Esophagus mucosa (tissue), 1 donor: ENCODE measurements around the gene CMTM5. TPM values are rescaled to one million over a fixed set of nuclear protein-coding genes. Genes with fewer than 3 reads are reported as not detected.
A peak's percentile ranks its signal among the peaks of the same experiment; 100 is the strongest.
"Not testable (repeated sequence)": the region's sequence is repeated elsewhere in the genome, so short reads cannot be mapped to it uniquely, and the experiment has no call there.

ENCODE experiments used
- ATAC-seq: fragments of 200-7000 bp; cut with Tn5 transposase; one replicate; pipeline ENCODE4 v1.9.1; 2020
- total RNA-seq: library from RNA; stranded (reverse); gene quantifications from one replicate; pipeline ENCODE4 v1.2.4, GENCODE V29; 2023
- donor health status: DM: yes; HTN: yes; CAD: no.

The CMTM5 gene
- total RNA-seq, 1 donor from 2014 or later: not detected

DNA sequence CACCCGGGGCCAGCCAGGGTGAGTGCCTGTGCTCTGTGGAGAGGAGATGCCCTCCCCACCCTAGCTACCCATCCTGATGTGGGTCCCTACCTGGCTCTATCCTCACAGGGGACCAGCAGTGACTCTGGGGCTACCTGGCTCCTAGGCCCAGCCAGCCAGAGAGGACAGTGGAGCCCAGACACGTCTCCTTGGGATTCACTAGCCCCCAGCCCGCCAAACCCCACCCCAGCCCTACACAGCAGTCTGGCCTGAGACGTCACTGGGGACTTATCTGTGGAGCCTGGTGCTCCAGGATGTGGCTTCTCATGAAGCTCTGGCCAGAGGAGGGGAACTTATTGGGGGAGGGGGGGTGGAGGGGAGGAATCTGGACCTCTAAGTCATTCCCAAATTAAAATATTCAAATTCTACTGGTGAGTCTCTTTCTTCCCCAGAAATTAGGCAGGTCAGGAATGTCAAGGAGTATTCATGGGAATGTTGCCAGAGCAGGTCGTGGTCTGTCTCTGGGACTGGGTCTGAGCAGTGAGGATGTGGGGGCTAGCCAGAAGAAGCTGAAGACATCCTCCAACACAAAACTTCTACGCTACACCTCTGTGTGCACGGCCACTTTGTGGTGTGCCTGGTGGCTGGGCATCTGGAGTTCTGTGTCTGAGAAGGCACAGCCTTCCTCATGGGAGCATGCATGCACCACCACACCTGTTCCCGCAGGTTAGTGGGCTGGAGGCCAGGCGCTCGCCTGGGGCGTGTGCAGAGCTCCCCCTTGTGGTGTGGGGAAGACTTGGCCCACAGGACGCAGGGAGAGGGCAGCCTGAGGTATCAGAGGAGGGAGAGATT lies 2.7 kb downstream of the CMTM5 start:
- peak; percentile 96 for ATAC-seq

- no peak for ATAC-seq
These were observed 3.5 kb downstream of the CMTM5 start for GRCh38 chr14:23380197-23380914.

GRCh38 chr14:23380976-23381375 lies 4.1 kb downstream of the CMTM5 start:
- no peak for ATAC-seq

GRCh38 chr14:23381871-23382270 lies 5.0 kb downstream of the CMTM5 start:
- no peak for ATAC-seq

GRCh38 chr14:23382276-23382675 lies 5.4 kb downstream of the CMTM5 start:
- no peak for ATAC-seq

DNA sequence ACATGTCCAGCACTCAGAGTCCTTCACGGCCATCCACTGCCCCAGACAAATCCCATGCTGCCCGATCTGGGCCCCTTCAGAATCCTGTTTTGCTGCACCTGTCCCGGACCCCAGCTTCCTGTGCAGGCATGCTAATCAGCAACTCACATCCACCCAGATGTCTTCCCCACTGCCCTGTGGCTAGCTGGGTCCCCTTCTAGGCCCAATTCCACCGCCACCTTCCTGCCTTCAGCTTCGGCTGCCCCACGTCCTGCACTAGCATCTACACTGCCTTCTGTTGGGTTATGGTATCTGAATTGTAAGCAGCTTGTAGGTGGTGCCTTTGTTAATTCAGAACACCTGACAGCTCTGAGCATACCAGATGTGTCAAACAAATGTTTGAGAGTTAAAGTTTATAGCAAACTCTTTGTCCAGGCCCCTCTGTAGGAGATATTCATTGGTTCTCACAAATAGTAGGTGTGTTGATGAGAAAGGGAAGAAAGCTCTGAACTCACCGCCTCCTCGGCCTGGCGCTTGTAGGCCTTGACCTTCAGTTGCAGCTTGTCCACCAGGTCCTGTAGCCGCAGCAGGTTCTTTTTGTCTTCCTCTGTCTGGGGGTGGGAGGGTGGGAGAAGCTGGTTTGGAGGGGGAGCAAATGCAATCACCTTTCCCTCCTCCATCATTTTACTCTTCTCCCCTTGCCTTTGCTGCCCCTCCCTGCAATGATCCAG lies 6.0 kb downstream of the CMTM5 start:
- ATAC-seq: no peak

GRCh38 chr14:23384364-23385080 lies 7.7 kb downstream of the CMTM5 start:
- no peak for ATAC-seq

- ATAC-seq: no peak
These were observed 8.4 kb downstream of the CMTM5 start for GRCh38 chr14:23385244-23385641.

DNA sequence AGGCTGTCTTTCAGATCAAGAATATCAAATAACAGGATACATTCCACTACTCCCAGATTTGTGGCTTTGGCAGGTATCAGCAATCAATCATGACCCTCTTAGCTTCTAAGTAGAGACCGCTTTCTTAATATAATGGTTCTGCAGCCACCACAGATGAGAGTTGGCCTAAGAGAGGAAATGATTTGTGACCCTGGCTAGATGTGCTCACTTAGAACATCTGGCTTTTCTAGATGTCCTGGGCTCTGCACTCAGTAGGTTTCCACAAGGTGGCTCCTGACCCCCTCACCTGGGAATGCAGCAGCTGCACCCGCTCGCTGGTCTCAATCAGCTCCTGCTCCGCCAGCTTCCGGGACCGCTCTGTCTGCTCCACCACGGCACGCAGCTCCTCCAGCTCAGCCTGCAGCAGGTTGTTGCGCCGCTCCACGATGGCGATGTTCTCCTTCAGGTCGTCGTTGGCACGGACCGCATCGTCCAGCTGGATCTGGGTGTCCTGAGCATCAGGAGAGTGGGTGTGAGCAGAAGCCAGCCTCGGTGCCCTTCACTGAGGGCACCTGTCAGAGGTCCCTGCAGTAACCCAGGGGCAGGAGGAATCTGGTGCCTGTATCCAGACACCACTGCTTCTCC lies 8.9 kb downstream of the CMTM5 start:
- ATAC-seq: no peak

- not testable (repeated sequence) for ATAC-seq
These were observed 9.4 kb downstream of the CMTM5 start for GRCh38 chr14:23386266-23386657.

GRCh38 chr14:23386999-23387398 lies 10.2 kb downstream of the CMTM5 start:
- no peak for ATAC-seq

DNA sequence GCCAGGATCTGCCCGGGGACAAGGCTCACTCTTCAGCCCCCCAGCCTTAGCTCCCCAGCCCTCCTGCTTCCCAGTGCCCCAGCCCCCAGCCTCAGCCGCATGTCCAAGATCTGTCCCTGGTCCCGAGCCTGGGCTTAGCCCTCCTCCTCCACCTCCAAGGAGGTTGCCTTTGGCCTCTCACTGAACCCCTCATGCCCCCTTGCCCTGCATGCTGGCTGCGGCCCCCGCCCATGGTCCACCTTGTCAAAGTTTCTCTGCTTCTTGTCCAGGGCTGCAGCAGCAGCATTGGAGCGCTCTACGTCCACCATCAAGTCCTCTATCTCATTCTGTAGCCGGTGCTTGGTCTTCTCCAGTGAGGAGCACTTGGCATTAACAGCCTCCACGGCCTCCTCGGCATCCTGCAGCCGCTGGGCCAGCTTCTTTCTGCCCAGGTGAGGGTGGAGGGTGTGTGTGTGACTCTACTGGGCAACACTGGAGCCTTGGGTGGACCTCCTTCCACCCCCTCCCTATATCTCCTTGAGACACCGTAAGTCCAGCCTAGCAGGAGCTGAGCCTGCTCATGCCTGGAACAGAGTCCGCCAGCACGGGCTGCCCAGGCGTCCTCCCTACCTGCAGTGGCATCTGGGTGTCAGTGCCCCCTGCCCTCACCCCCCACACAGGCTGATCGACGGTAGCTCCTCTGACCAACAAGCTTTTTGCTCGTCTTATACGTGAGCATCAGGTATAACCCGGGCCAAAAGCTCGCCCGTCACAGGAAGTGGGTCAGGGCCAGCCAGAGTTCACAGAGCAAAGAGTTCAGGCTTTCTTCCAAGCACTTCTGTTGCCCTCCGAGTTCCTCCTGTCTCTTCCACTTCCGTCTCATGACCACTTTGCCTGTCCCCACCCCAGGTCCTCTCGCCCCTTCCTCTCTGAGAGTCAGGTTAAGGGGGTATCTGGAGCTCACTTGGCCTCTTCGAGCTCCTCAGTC lies 11.4 kb downstream of the CMTM5 start:
- no peak for ATAC-seq

DNA sequence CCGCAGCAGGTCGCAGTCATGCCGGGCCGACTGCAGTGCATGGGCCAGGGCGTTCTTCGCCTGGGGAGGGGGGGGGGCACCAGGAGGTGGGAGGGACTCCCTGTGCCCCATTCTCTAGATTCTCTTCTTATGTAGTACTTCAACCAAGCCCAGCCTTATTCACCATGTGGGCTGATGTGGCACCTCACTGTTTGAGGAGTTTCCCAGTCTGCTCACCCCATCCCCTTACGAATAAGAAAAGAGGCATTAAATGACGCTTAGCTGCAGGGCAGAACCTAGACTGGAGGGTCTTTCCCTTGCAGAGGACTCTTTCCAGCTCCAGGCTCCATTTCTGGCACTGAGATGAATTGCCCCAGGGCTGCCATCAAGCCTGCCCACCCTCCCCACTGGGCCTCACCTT lies 12.2 kb downstream of the CMTM5 start:
- ATAC-seq: no peak

- ATAC-seq: no peak
These were observed 12.6 kb downstream of the CMTM5 start for GRCh38 chr14:23389396-23389795.

DNA sequence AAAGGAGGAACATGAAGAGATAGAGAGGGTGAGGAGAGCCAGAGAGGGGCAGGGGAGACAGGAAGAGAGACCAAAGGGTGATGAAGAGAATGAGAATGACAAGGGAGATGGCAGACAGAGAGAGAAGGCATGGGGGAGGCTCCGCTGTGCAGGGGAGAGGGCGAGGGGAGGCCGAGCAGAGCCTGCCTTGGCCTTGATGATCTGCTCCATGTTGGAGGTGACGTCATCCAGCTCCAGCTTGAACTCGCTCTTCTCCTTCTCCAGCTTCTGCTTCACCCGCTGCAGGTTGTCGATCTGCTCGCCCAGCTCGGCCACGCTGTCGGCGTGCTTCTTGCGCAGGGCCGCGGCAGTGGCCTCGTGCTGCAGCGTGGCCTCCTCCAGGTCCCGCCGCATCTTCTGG lies 13.0 kb downstream of the CMTM5 start:
- not testable (repeated sequence) for ATAC-seq

- no peak for ATAC-seq
These were observed 15.8 kb downstream of the CMTM5 start for GRCh38 chr14:23392613-23393012.

DNA sequence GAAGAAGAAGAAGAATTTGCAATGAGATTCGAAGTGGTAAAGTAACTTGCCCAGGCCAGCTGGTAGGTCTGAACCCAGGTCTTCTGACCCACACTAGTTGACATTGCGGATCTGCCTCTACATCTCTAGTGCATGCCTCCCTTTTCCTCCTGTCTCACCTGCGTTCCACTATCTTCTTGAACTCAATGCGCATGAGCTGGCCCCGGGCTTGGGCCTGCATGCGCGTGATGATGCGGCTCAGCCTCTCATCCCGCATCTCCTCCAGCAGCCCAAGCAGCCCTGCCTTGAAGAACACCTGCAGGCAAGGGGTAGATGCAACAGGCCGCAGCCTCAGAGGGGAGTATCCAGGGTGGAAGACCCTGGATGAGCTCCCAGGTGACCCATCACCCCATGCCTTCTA lies 19.3 kb downstream of the CMTM5 start:
- ATAC-seq: no peak

GRCh38 chr14:23396781-23397407 lies 20.0 kb downstream of the CMTM5 start:
- ATAC-seq: no peak

- no peak for ATAC-seq
These were observed 21.5 kb downstream of the CMTM5 start for GRCh38 chr14:23398348-23398747.

GRCh38 chr14:23399136-23399535 lies 22.3 kb downstream of the CMTM5 start:
- no peak for ATAC-seq

DNA sequence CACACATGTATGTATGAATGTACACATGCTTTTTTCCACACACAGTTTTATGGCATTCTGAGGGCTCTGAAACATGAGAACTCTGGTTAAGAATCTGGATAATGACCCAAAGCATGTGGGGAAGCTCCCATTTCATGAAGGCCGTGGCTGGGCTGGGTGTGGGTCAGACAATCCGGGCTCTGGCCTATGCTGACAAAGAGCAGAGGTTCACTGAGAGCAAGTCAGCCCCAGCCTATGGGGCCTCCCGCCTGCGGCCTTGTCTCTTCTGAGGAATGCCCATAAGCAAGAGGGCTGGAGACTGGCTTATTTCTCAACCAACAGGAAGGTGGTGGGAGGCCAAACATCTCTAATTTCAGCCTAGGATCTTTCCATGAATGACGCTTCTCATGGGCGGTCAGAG lies 22.7 kb downstream of the CMTM5 start:
- ATAC-seq: no peak
